ENCODE measurements around the gene CDH5. TPM values are rescaled to one million over a fixed set of nuclear protein-coding genes. Genes with fewer than 3 reads are reported as not detected.

CDH5 gene
- total and polyA plus RNA-seq, 2 of the 13 experiments (the other 11 are each of a cell fraction or from before 2014, with no cell fraction given): 0.71 to 1.1 TPM

- no peak for TF ChIP-seq TBX3 (IDR thresholded peaks at IDR 0.05; ENCODE audit: borderline replicate concordance)
- peak; percentile 50 for TF ChIP-seq ZFX (CRISPR knock-in tag; IDR thresholded peaks at IDR 0.05; ENCODE audit: low read depth)
- TF ChIP-seq ZNF230 (CRISPR knock-in tag; IDR thresholded peaks at IDR 0.05): no peak
- TF ChIP-seq ATF3 (CRISPR knock-in tag; IDR thresholded peaks at IDR 0.05): peak; percentile 41; the same call in 1 of the 2 replicates
- no peak for TF ChIP-seq CBX2 (IDR thresholded peaks at IDR 0.05; ENCODE audit: low read depth, low read length)
- TF ChIP-seq CBX2 (CRISPR knock-in tag; IDR thresholded peaks at IDR 0.05; ENCODE audit: low read depth): no peak
- TF ChIP-seq BRD4 (CRISPR knock-in tag; IDR thresholded peaks at IDR 0.05): peak; percentile 57; the same call in 1 of the 2 replicates
- TF ChIP-seq POLR2AphosphoS5 (IDR thresholded peaks at IDR 0.05; ENCODE audit: low read depth, low read length): no peak
- TF ChIP-seq IKZF5 (CRISPR knock-in tag; IDR thresholded peaks at IDR 0.05): no peak
- no peak; the same call in 1 of the 2 replicates for TF ChIP-seq HINFP (CRISPR knock-in tag; IDR thresholded peaks at IDR 0.05; ENCODE audit: low read depth)
- no peak for TF ChIP-seq TCF12 (IDR thresholded peaks at IDR 0.05)
- TF ChIP-seq TCF12 (CRISPR knock-in tag; IDR thresholded peaks at IDR 0.05): no peak
- no peak for TF ChIP-seq RAD21 (CRISPR knock-in tag; IDR thresholded peaks at IDR 0.05)
- TF ChIP-seq HNRNPL (IDR thresholded peaks at IDR 0.05; ENCODE audit: low read depth, low read length): 0 out of 2 replicates have a peak, but pooled peaks have one; percentile 45
- no peak for TF ChIP-seq KDM5A (IDR thresholded peaks at IDR 0.05; ENCODE audit: borderline replicate concordance, low read length)
- TF ChIP-seq MBD4 (IDR thresholded peaks at IDR 0.05; ENCODE audit: borderline replicate concordance, low read length): no peak
- TF ChIP-seq MTF1 (CRISPR knock-in tag; IDR thresholded peaks at IDR 0.05): no peak
- TF ChIP-seq CHD4 (IDR thresholded peaks at IDR 0.05; ENCODE audit: borderline replicate concordance, low read length): 0 out of 2 replicates have a peak, but pooled peaks have one; percentile 50
- peak; percentile 63; the same call in 1 of the 2 replicates for TF ChIP-seq ZNF878 (CRISPR knock-in tag; IDR thresholded peaks at IDR 0.05)
- TF ChIP-seq ZBTB7A (CRISPR knock-in tag; IDR thresholded peaks at IDR 0.05): no peak
- peak; percentile 59; the same call in 1 of the 2 replicates for TF ChIP-seq GATAD2A (CRISPR knock-in tag; IDR thresholded peaks at IDR 0.05)
- TF ChIP-seq, protein P1, sequence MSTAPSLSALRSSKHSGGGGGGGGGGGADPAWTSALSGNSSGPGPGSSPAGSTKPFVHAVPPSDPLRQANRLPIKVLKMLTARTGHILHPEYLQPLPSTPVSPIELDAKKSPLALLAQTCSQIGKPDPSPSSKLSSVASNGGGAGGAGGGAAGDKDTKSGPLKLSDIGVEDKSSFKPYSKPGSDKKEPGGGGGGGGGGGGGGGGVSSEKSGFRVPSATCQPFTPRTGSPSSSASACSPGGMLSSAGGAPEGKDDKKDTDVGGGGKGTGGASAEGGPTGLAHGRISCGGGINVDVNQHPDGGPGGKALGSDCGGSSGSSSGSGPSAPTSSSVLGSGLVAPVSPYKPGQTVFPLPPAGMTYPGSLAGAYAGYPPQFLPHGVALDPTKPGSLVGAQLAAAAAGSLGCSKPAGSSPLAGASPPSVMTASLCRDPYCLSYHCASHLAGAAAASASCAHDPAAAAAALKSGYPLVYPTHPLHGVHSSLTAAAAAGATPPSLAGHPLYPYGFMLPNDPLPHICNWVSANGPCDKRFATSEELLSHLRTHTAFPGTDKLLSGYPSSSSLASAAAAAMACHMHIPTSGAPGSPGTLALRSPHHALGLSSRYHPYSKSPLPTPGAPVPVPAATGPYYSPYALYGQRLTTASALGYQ (CRISPR knock-in tag; IDR thresholded peaks at IDR 0.05): no peak
- no peak for TF ChIP-seq MED8 (CRISPR knock-in tag; IDR thresholded peaks at IDR 0.05; ENCODE audit: insufficient replicate concordance)
- TF ChIP-seq LRRFIP1 (CRISPR knock-in tag; conservative IDR thresholded peaks at IDR 0.05): no peak
Measured at GRCh38 chr16:66434619-66435430, 68.3 kb downstream of the CDH5 start (continued).

All from HepG2 (cell line).